K562 treated with DMSO at 1 percent for 24 hours (cell line): Measurements from ENCODE around the gene MAP2K1. TPM values are rescaled to one million over a fixed set of nuclear protein-coding genes. Genes with fewer than 3 reads are reported as not detected.

Experiments
- total RNA-seq: library from RNA; unstranded; fragments of 300-600 nt; gene quantifications from 2 replicates; pipeline ENCODE4 v1.2.3, GENCODE V29; 2022; ENCODE audit warnings: low read depth; ENCODE audit not compliant: insufficient read depth

The MAP2K1 gene
- 49.6 and 53.6 TPM in 2 replicates for total RNA-seq

GRCh38 chr15:66386204-66387123 is at the start of gene MAP2K1:
Gene MAP2K1 (plus strand): TSS chr15:66386912. CDS start chr15:66387348, 436 bp downstream.

GRCh38 chr15:66356359-66357236 is 30.1 kb upstream of the MAP2K1 start, which contains the start of gene TIPIN:
Gene TIPIN (minus strand): TSS chr15:66356685. CDS start chr15:66352947, 3,738 bp downstream.

GRCh38 chr15:66497502-66498455 is 111.1 kb downstream of the MAP2K1 start, which contains the start of gene SNAPC5:
Gene SNAPC5 (minus strand): TSS chr15:66497762. CDS start chr15:66497731, 31 bp downstream.

GRCh38 chr15:66504563-66505429 is 118.1 kb downstream of the MAP2K1 start, which contains the start of the genes RPL4 and ZWILCH:
Gene RPL4 (minus strand): TSS chr15:66504855. CDS start chr15:66504790, 65 bp downstream.
Gene ZWILCH (plus strand): TSS chr15:66505326. CDS start chr15:66505339, 13 bp downstream.

Other genes with a start within 250 kb of the MAP2K1 start
- gene MEGF11, start 133.2 kb upstream of the MAP2K1 start, total RNA-seq: 1.1 and 1.5 TPM in 2 replicates
- 15.6 and 20.1 TPM in 2 replicates for gene DIS3L, start 93.3 kb upstream of the MAP2K1 start, total RNA-seq
- gene TIPIN, start 30.2 kb upstream of the MAP2K1 start, total RNA-seq: 8.7 and 10.3 TPM in 2 replicates
- 38.5 and 39.0 TPM in 2 replicates for gene SNAPC5, start 110.8 kb downstream of the MAP2K1 start, total RNA-seq
- gene RPL4, start 117.9 kb downstream of the MAP2K1 start, total RNA-seq: 4,195 and 4,305 TPM in 2 replicates
- 22.5 and 34.9 TPM in 2 replicates for gene ZWILCH, start 118.4 kb downstream of the MAP2K1 start, total RNA-seq
- gene LCTL, start 179.1 kb downstream of the MAP2K1 start, total RNA-seq: not detected in 2 replicates